Esophagus squamous epithelium (tissue), 5 donors: ENCODE results near the gene ADAM20. TPM values are rescaled to one million over a fixed set of nuclear protein-coding genes. Genes with fewer than 3 reads are reported as not detected.
"Not testable (repeated sequence)": the region's sequence is repeated elsewhere in the genome, so short reads cannot be mapped to it uniquely, and the experiment has no call there.

ENCODE experiments used
- DNase-seq: peaks from one replicate; lab custom pipeline; 2025; lab: John Stamatoyannopoulos, UW
- H3K27ac ChIP-seq, 4 donors: fragments of 200-600 bp; sonication (generic); one replicate each; pipeline ENCODE4 v1.5.1; 2016 to 2019; ENCODE audit warnings: mild to moderate bottlenecking in 1 of 4
- H3K27me3 ChIP-seq, 4 donors: fragments of 200-600 bp; sonication (generic); 1 replicate in 3 of 4; 2 replicates in 1 of 4; pipeline versions ENCODE4 v1.5.1 to v1.6.0; 2017 to 2021; ENCODE audit warnings: antibody characterized with exemption in 1 of 4
- H3K36me3 ChIP-seq, 3 donors: fragments of 200-600 bp; sonication (generic); one replicate each; pipeline ENCODE4 v1.5.1; 2016 to 2019
- H3K4me1 ChIP-seq, 3 donors: fragments of 200-600 bp; sonication (generic); one replicate each; pipeline ENCODE4 v1.5.1; 2017 to 2019
- H3K4me3 ChIP-seq, 4 donors: fragments of 200-600 bp; sonication (generic); 1 replicate in 3 of 4; 2 replicates in 1 of 4; pipeline ENCODE4 v1.5.1; 2016 to 2019; ENCODE audit warnings: mild to moderate bottlenecking in 2 of 4, moderate library complexity in 1 of 4
- H3K9me3 ChIP-seq, 3 donors: fragments of 200-600 bp; sonication (generic); one replicate each; pipeline ENCODE4 v1.5.1; 2016 to 2019
- POLR2A ChIP-seq, 4 donors: fragments of 450-650 bp; IDR thresholded peaks; one replicate each; pipeline ENCODE4 v1.6.1; 2017; ENCODE audit warnings: antibody characterized with exemption in 4 of 4, mild to moderate bottlenecking in 4 of 4, moderate library complexity in 3 of 4
- WGBS, 2 donors: methylation state at CpG; one replicate each; pipeline ENCODE4 v1.1.5; 2018; 5-methylcytosine and 5-hydroxymethylcytosine counted together
- intact Hi-C: fragments of 100-400 bp; cut with DNase I; formaldehyde crosslinking; loops from one replicate; pipeline ENCODE4 v1.15.0; 2022
- total RNA-seq, 4 donors: library from RNA; depleted of rRNA; stranded (reverse); fragments of >200 nt; gene quantifications; one replicate each; pipeline ENCODE4 v1.1.0, GENCODE V29; 2016
- TF ChIP-seq, protein P1 (sequence below), 6 experiments: fragments of 450-650 bp in 4 of 6; fragments of 200-600 bp in 2 of 6; sonication (generic) in 2 of 6; IDR thresholded peaks; one replicate each; pipeline ENCODE4 v1.5.1; 2016 to 2019; ENCODE audit warnings: antibody characterized with exemption in 6 of 6, mild to moderate bottlenecking in 4 of 6, moderate library complexity in 4 of 6
- donor health status: DM: yes; HTN: yes; CAD: no.

ADAM20 gene
- total RNA-seq, 4 donors from 2014 or later, result 0.21 to 1.6 (median 0.82) TPM

DNA sequence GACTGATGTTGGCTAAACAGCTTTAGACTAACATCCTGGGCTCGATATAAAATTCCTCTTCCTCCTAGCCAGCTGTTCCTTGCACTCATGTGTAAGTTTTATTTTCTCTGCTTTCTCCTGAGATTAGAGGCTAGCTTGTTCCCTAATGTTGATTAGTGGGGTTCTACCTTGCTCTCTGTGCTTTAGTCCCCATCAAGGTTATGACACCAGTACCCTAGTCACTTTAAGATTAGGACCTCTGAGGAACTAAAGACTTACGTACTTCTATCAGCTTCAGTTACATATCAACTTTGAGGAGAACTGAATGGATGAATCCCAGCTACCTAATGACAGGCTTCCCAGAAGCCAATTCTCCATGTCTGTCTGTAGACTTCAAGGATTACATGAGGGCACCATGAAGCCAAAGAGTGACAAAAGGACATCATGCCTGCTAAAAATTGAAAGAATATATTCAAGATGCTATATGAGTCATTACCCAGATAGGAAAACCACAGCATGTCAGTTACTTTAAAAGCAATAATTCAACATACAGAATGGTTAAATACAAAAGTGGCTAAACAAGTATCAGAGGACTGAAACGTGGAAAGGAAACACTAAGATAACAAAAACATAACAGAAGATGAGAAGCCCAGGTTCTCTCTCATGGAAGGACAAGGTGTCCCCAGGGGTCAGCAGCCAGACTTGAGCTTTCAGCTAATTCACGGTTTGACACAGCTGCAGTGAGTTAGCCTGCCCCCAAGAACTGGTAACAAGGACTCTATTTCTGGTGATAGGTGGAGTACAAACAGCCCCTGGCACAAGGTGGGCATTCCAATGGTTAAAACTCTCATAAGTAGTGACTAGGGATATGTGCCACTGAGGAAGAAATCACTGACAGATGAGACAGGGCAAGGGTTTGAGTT is 20.4 kb downstream of the ADAM20 start:
- WGBS, 2 donors, result 41 to 42% methylated on average over 3 to 4 of the region's 4 CpGs
- peaks cover 0 to 12% (median 0%) of the 10 kb centered on the region in 3 donors for H3K9me3 ChIP-seq

DNA sequence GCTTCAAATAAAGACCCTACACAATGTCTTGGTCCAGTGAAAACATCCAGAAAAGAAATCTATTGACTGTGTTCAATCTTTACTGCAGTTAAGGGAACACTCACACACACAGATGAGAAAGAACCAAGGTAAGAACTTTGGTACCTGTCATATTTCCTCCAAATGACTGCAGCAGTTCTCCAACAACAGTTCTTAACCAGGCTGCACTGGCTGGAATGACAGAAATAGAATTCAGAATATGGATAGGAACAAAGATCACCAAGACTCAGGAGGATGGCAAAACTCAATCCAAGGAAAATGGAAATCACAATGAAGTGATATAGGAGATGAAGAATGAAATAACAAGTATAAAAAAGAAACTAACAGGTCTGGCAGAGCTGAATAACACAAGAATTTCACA is 36.6 kb downstream of the ADAM20 start:
- no peaks in the 10 kb centered on the region for H3K36me3 ChIP-seq
- H3K4me1 ChIP-seq, result no peaks in the 10 kb centered on the region
- TF ChIP-seq, protein P1, sequence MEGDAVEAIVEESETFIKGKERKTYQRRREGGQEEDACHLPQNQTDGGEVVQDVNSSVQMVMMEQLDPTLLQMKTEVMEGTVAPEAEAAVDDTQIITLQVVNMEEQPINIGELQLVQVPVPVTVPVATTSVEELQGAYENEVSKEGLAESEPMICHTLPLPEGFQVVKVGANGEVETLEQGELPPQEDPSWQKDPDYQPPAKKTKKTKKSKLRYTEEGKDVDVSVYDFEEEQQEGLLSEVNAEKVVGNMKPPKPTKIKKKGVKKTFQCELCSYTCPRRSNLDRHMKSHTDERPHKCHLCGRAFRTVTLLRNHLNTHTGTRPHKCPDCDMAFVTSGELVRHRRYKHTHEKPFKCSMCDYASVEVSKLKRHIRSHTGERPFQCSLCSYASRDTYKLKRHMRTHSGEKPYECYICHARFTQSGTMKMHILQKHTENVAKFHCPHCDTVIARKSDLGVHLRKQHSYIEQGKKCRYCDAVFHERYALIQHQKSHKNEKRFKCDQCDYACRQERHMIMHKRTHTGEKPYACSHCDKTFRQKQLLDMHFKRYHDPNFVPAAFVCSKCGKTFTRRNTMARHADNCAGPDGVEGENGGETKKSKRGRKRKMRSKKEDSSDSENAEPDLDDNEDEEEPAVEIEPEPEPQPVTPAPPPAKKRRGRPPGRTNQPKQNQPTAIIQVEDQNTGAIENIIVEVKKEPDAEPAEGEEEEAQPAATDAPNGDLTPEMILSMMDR (IDR thresholded peaks at IDR 0.05), result no peak
- no peak for TF ChIP-seq POLR2A (IDR thresholded peaks at IDR 0.05)
- intact Hi-C loops, result no loop called here
- no peaks in the 10 kb centered on the region for H3K27me3 ChIP-seq
- H3K4me3 ChIP-seq, result no peak overlapping the region
- no peak overlapping the region for H3K27ac ChIP-seq
- peaks cover 0 to 14% (median 0%) of the 10 kb centered on the region in 3 donors for H3K9me3 ChIP-seq
- no peak for DNase-seq

More for the DNA sequence above, 20.4 kb downstream of the ADAM20 start:
- Histone ChIP-seq H3K4me1 (no peaks in the 10 kb centered on the region), H3K4me3 (no peak overlapping the region), H3K36me3 (no peaks in the 10 kb centered on the region), H3K27me3 (no peaks in the 10 kb centered on the region), H3K27ac (no peak overlapping the region)
- DNase-seq, result no peak
- no peak for TF ChIP-seq POLR2A (IDR thresholded peaks at IDR 0.05)
- TF ChIP-seq, protein P1 (IDR thresholded peaks at IDR 0.05), result no peak
- intact Hi-C loops, result no loop called here

DNA sequence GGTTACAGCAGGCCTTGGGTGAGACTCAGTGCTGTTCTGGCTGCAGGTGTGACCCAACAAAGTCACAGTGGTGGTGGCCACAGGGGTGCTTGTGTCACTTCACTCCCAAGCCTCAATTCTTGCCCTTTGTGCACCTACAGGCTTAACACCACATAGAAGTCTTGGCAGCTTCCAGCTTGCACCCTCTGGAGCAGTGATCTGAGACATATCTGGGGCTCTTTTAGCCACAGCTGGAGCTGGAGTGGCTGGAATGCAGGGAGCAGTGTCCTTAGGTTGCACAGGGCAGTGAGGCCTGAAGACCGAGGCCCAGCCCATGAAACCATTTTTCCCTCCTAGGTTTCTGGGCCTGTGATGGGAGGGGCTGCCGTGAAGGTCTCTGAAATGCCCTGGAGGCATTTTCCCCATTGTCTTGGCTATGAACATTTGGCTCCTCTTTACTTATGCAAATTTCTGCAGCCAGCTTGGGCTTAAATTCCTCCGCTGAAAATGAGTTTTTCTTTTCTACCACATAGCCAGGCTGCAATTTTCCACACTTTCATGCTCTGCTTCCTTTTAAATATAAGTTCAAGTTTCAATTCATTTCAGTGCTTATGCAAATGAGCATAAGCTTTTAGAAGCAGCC is 45.1 kb downstream of the ADAM20 start:
- 78 to 80% methylated on average over 2 of the region's 3 CpGs for WGBS, 2 donors
- no peak for DNase-seq
- intact Hi-C loops, result no loop called here
- H3K9me3 ChIP-seq, result peaks cover 0 to 47% (median 24%) of the 10 kb centered on the region in 3 donors
- TF ChIP-seq, protein P1 (IDR thresholded peaks at IDR 0.05), result no peak
- no peak for TF ChIP-seq POLR2A (IDR thresholded peaks at IDR 0.05)
- no peaks in the 10 kb centered on the region for H3K27me3 ChIP-seq
- H3K27ac ChIP-seq, result no peak overlapping the region
- no peaks in the 10 kb centered on the region for H3K4me1 ChIP-seq
- H3K4me3 ChIP-seq, result no peak overlapping the region
- peaks cover 0 to 32% (median 0%) of the 10 kb centered on the region in 3 donors for H3K36me3 ChIP-seq

DNA sequence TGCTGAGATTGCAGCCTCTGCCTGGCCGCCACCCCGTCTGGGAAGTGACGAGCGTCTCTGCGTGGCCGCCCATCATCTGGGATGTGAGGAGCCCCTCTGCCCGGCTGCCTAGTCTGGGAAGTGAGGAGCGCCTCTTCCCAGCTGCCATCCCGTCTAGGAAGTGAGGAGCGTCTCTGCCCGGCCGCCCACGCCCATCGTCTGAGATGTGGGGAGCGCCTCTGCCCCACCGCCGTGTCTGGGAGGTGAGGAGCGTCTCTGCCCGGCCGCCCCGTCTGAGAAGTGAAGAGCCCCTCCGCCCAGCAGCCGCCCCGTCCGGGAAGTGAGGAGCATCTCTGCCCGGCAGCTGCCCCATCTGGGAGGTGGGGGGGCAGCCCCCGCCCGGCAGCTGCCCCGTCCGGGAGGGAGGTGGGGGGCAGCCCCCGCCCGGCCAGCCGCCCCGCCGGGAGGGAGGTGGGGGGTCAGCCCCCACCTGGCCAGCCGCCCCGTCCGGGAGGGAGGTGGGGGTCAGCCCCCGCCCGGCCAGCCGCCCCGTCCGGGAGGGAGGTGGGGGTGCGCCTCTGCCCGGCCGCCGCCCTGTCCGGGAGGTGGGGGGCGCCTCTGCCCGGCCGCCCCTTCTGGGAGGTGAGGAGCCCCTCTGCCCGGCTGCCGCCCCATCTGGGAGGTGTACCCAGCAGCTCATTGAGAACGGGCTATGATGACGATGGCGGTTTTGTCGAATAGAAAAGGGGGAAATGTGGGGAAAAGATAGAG is 57.3 kb downstream of the ADAM20 start:
- DNase-seq, H3K4me3 ChIP-seq, H3K4me1 ChIP-seq, H3K9me3 ChIP-seq, H3K36me3 ChIP-seq, H3K27ac ChIP-seq, H3K27me3 ChIP-seq, intact Hi-C loops: not testable (repeated sequence)
- no CpG with 5 or more reads among the region's 57 CpGs for WGBS, 2 donors

DNA sequence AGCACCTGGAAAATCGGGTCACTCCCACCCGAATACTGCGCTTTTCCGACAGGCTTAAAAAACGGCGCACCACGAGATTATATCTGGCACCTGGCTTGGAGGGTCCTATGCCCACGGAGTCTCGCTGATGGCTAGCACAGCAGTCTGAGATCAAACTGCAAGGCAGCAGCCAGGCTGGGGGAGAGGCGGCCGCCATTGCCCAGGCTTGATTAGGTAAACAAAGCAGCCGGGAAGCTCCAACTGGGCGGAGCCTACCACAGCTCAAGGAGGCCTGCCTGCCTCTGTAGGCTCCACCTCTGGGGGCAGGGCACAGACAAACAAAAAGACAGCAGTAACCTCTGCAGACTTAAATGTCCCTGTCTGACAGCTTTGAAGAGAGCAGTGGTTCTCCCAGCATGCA is 59.3 kb downstream of the ADAM20 start:
- H3K4me1 ChIP-seq, intact Hi-C loops, H3K4me3 ChIP-seq, H3K9me3 ChIP-seq, H3K27me3 ChIP-seq, H3K27ac ChIP-seq, H3K36me3 ChIP-seq, DNase-seq: not testable (repeated sequence)
- 95% methylated on average over 4 of the region's 13 CpGs; no CpG with 5 or more reads in 1 of the 2 donors for WGBS, 2 donors
